Breast epithelium (tissue), 4 donors: ENCODE results near the gene ATP7B. TPM values are rescaled to one million over a fixed set of nuclear protein-coding genes. Genes with fewer than 3 reads are reported as not detected.
A peak's percentile ranks its signal among the peaks of the same experiment; 100 is the strongest.

Experiments
- DNase-seq, 2 donors: peaks; one replicate each; pipeline ENCODE4 v3.0.0-alpha.2; 2019; ENCODE audit warnings: low spot score in 2 of 2
- H3K27ac ChIP-seq, 2 donors: fragments of 200-600 bp; sonication (generic) in 1 of 2; one replicate each; pipeline ENCODE4 v1.5.1; 2016 to 2019; ENCODE audit warnings: mild to moderate bottlenecking in 1 of 2
- H3K27me3 ChIP-seq, 2 donors: fragments of 200-600 bp; sonication (generic) in 1 of 2; one replicate each; pipeline versions ENCODE4 v1.5.1 to v1.6.0; 2017 to 2019; ENCODE audit warnings: control low read depth in 1 of 2, mild to moderate bottlenecking in 1 of 2
- H3K36me3 ChIP-seq: fragments of 200-600 bp; one replicate; pipeline ENCODE4 v1.5.1; 2019
- H3K4me1 ChIP-seq, 2 donors: fragments of 200-600 bp; sonication (generic); one replicate each; pipeline ENCODE4 v1.5.1; 2016 to 2019; ENCODE audit warnings: control low read depth in 1 of 2
- H3K4me3 ChIP-seq, 3 donors: fragments of 200-600 bp; sonication (generic); 1 replicate in 2 of 3; 2 replicates in 1 of 3; pipeline ENCODE4 v1.5.1; 2016 to 2019; ENCODE audit warnings: mild to moderate bottlenecking in 3 of 3, moderate library complexity in 2 of 3
- H3K9me3 ChIP-seq, 2 donors: fragments of 200-600 bp; sonication (generic) in 1 of 2; one replicate each; pipeline ENCODE4 v1.5.1; 2016 to 2019; ENCODE audit warnings: control low read depth in 1 of 2
- CTCF ChIP-seq, 3 donors: fragments of 450-650 bp; IDR thresholded peaks; one replicate each; pipeline ENCODE4 v1.5.1; 2016 to 2017; ENCODE audit warnings: antibody characterized with exemption in 3 of 3, mild to moderate bottlenecking in 3 of 3, moderate library complexity in 3 of 3
- POLR2A ChIP-seq: fragments of 450-650 bp; IDR thresholded peaks from one replicate; pipeline ENCODE4 v1.6.1; 2016; ENCODE audit warnings: antibody characterized with exemption, mild to moderate bottlenecking, moderate library complexity
- POLR2AphosphoS5 ChIP-seq, 3 donors: sonication (generic); formaldehyde crosslinking; IDR thresholded peaks; one replicate each; pipeline ENCODE4 v1.6.1; 2017; ENCODE audit warnings: antibody characterized with exemption in 3 of 3
- intact Hi-C: fragments of 100-400 bp; cut with DNase I; formaldehyde crosslinking; loops from one replicate; pipeline ENCODE4 v1.15.1; 2023; ENCODE audit warnings: low total_unique reads
- total RNA-seq, 3 donors: library from RNA; depleted of rRNA; stranded (reverse); fragments of >200 nt; gene quantifications; one replicate each; pipeline ENCODE4 v1.1.0, GENCODE V29; 2016

ATP7B gene
- total RNA-seq, 3 donors from 2014 or later, result 6.9 to 9.2 (median 7.2) TPM

GRCh38 chr13:52003541-52003940 is 7.7 kb downstream of the ATP7B start:
- Histone ChIP-seq H3K4me3 (no peak overlapping the region), H3K27ac (no peak overlapping the region), H3K36me3 (no peaks in the 10 kb centered on the region), H3K4me1 (no peaks in the 10 kb centered on the region), H3K27me3 (no peaks in the 10 kb centered on the region), H3K9me3 (no peaks in the 10 kb centered on the region)
- intact Hi-C loops, result no loop called here
- DNase-seq, result no peak
- no peak for TF ChIP-seq POLR2AphosphoS5 (IDR thresholded peaks at IDR 0.05)
- no peak for TF ChIP-seq POLR2A
- TF ChIP-seq CTCF (IDR thresholded peaks at IDR 0.05), result no peak

GRCh38 chr13:52002361-52002760 is 8.9 kb downstream of the ATP7B start:
- no peak for DNase-seq
- intact Hi-C loops, result no loop called here

GRCh38 chr13:52001120-52001731 is 10.0 kb downstream of the ATP7B start:
- Histone ChIP-seq H3K9me3 (no peaks in the 10 kb centered on the region), H3K4me3 (no peak overlapping the region), H3K27ac (no peak overlapping the region), H3K36me3 (no peaks in the 10 kb centered on the region), H3K4me1 (no peaks in the 10 kb centered on the region), H3K27me3 (no peaks in the 10 kb centered on the region)
- TF ChIP-seq POLR2A (no peak), POLR2AphosphoS5 (IDR thresholded peaks at IDR 0.05) (no peak), CTCF (IDR thresholded peaks at IDR 0.05) (peak; percentile 30 to 61 (median 45))
- no peak for DNase-seq
- intact Hi-C loops, result no loop called here

More at GRCh38 chr13:52002361-52002760, 8.9 kb downstream of the ATP7B start:
- Histone ChIP-seq H3K4me1 (no peaks in the 10 kb centered on the region), H3K36me3 (no peaks in the 10 kb centered on the region), H3K27me3 (no peaks in the 10 kb centered on the region), H3K27ac (no peak overlapping the region), H3K4me3 (no peak overlapping the region), H3K9me3 (no peaks in the 10 kb centered on the region)
- no peak for TF ChIP-seq POLR2A
- TF ChIP-seq POLR2AphosphoS5 (IDR thresholded peaks at IDR 0.05), result no peak
- no peak for TF ChIP-seq CTCF (IDR thresholded peaks at IDR 0.05)

GRCh38 chr13:51999921-52000320 is 11.3 kb downstream of the ATP7B start:
- Histone ChIP-seq H3K36me3 (no peaks in the 10 kb centered on the region), H3K4me3 (peak overlapping the region in 2 of 3 donors; percentile 8 to 13), H3K4me1 (no peaks in the 10 kb centered on the region), H3K9me3 (no peaks in the 10 kb centered on the region), H3K27ac (no peak overlapping the region), H3K27me3 (no peaks in the 10 kb centered on the region)
- TF ChIP-seq POLR2AphosphoS5 (IDR thresholded peaks at IDR 0.05), result no peak
- no peak for TF ChIP-seq POLR2A
- no peak for TF ChIP-seq CTCF (IDR thresholded peaks at IDR 0.05)
- intact Hi-C loops, result loop anchor here (10.0 kb wide), 1 partner anchor 125 kb away; the partner anchor contains the start of gene NEK5
- DNase-seq, result no peak

GRCh38 chr13:51999510-51999911 is 11.7 kb downstream of the ATP7B start:
- no peak overlapping the region for H3K27ac ChIP-seq
- no peaks in the 10 kb centered on the region for H3K4me1 ChIP-seq
- peak; percentile 62 to 67 for DNase-seq
- no peaks in the 10 kb centered on the region for H3K9me3 ChIP-seq
- peak overlapping the region in 2 of 3 donors; percentile 8 to 13 for H3K4me3 ChIP-seq
- intact Hi-C loops, result loop anchor here (10.0 kb wide), 1 partner anchor 125 kb away; the partner anchor contains the start of gene NEK5
- H3K36me3 ChIP-seq, result no peaks in the 10 kb centered on the region
- TF ChIP-seq POLR2AphosphoS5 (IDR thresholded peaks at IDR 0.05) (no peak), CTCF (IDR thresholded peaks at IDR 0.05) (no peak), POLR2A (no peak)
- H3K27me3 ChIP-seq, result no peaks in the 10 kb centered on the region
